Activated CD8-positive, alpha-beta memory T cell treated with anti-CD3 and anti-CD28 coated beads, Interleukin-2, amount 50 U/mL, for 4 hours (primary cell): ENCODE measurements around the gene UGP2.
"Not testable (repeated sequence)": the region's sequence is repeated elsewhere in the genome, so short reads cannot be mapped to it uniquely, and the experiment has no call there.

Experiments
- DNase-seq: peaks from one replicate; pipeline ENCODE4 v3.0.0-alpha.2; 2020

Gene UGP2

DNA sequence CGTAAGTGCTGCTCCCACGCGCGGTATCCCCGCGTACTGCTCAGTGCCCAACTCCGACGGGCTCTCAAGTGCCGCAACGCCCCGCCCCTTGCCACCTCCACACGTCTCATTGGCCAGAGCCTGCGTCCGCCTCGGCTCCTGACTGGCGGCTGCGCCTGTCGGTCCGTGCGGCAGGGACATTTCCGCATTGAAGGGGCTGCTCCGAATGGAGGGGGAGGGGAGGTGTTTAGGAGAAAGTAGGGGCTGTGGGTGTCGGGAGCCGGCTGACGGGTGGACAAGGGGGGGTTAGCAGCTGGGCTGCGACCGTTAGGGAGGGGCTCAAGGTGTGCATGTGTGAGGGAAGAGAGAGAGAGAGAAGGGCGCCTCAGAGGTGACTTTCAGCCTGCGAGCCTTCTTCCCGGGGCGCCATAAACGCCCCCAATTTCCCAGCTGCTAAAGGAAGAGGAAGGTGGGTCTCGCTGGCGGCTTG, 877 bp upstream of the UGP2 start:
- peak; percentile 98 for DNase-seq

DNA sequence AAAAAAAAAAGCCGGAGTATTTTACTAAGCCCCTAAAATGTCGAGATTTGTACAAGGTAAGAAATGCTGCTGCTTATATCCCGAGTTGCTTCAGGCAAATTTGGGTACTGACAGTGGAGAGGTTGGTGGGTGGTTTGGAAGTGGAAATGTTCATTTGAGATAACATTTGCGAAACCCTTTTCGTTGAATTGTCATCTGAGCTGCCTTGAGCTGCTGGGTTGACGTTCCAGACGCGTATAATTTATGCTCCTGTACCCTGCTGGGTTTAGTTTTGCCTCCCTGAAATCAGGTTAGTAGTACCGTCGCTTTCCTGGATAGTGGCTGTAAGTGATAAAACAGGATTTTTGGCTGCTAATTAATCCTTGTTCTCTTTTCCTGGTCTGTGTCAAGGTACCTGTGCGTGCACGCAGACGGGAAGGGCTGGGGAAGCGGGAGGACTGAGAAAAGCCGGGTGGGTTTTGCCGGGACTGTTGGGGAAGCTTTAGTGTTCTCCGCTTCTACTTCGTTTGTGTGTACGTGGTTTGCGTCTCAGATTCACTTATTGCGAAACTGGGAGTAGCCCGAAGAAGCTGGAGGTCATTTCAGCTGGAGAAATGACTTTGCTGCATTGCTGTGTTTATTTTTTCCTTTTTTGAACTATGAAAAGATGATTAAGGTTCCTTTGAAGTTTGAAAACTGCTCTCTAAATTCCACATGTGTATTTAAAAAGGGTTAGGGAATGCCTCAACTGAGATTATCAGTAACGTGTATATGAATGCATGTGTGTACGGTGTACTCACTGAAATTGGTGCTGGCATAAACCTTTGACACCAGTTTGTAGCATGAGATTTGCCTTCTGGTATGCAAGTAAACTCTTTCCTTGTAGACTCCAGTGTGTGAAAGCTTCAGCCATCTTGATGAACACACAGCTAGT, 709 bp downstream of the UGP2 start:
- DNase-seq: no peak

DNA sequence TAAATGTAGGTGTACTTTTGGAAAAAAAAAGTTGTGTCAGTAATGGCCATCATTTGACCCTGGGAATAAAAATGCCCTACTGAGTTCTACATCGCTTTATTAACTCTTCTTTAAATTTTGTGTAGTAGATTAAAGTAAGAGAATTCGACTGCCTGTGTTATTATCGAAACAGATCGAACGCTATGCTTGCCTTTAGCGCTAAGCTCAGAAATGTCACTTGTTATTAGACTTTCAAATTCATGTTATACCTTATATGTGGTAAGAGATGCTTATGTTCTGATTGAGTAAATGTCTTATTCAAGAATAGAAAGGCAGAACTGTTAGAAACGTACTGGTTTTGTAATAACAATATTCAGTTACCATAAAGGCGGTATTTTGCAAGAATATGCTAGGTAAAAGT, 1.4 kb downstream of the UGP2 start:
- DNase-seq: no peak

DNA sequence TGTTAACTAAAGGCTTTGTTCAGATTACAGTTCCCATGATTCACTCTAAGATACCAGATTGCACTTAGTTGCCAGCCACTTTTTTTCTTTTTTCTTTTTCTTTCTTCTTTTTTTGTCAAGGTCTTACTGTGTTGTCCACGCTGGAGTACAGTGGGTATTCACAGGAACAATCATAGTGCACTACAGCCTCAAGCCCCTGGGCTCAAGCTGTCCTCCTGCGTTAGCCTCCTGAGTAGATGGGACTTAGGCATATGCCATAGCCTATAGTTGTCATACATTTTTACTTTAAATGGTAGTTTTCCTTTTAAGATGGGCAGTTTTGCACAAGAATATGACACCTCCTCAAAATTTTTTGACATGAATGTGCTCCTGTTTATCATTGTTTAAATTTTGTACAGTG, 2.1 kb downstream of the UGP2 start:
- no peak for DNase-seq

DNA sequence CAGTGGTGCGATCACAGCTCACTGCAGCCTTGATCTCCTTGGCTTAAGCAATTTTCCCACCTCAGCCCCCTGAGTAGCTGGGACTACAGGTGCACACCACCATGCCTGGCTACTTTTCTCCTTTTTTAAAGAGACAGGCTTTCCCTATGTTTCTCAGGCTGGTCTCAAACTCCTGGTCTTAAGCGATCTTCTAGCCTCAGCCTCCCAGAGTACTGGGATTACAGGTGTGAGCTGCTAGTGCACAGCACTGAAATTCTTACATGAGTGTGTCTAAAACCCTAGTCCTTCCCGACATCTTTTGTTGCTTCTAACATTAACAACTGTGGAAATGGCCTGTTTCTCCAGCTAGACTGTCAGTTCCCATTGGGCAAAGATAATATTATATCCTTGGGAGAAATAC, 2.9 kb downstream of the UGP2 start:
- no peak for DNase-seq

DNA sequence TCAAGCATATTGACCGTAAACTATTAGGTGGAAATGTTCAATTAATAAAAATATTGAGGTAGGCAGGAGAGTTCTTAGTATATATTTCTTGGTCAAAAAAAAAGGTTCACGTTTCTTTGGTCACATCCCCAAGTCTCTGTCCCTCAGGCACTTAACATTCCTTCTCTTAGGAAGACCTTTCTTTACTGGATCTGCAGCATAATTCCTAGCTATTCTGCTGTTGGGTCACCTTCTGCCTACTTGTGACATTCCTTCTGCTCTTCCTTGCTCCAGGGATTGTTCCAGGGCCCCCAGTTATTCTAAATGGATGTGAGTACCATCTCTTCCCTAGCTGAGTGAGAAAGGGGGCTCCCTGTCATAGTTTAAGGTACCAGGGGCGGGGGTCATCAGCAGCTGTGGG, 4.2 kb downstream of the UGP2 start:
- no peak for DNase-seq

DNA sequence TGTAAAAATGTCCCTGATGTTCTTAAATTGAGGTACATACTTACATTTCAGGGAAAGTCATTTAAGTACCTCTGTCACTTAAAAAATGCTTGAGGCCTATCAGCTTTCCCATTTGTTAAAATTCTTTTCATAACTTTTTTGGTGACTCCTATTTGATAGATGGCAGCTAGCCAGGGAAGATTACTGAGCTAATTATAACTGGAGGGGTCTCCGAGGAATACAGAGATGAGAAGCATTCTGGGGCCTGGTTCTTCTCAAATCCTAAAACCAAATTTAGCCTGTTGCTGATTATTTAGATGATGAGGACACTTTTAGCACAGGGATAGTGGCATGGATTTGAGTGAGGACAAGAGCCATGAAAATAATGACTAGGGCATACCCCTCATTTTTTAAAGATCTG, 4.8 kb downstream of the UGP2 start:
- no peak for DNase-seq

DNA sequence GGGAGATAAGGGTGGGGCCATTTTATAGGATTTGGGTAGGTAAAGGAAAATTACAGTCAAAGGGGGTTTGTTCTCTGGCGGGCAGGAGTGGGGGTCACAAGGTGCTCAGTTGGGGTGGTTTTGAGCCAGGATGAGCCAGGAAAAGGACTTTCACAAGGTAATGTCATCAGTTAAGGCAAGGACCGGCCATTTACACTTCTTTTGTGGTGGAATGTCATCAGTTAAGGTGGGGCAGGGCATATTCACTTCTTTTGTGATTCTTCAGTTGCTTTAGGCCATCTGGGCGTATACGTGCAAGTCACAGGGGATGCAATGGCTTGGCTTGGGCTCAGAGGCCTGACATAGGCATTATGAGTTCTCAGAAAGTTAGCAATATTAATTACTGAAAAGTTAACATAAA, 5.9 kb downstream of the UGP2 start:
- DNase-seq: not testable (repeated sequence)

DNA sequence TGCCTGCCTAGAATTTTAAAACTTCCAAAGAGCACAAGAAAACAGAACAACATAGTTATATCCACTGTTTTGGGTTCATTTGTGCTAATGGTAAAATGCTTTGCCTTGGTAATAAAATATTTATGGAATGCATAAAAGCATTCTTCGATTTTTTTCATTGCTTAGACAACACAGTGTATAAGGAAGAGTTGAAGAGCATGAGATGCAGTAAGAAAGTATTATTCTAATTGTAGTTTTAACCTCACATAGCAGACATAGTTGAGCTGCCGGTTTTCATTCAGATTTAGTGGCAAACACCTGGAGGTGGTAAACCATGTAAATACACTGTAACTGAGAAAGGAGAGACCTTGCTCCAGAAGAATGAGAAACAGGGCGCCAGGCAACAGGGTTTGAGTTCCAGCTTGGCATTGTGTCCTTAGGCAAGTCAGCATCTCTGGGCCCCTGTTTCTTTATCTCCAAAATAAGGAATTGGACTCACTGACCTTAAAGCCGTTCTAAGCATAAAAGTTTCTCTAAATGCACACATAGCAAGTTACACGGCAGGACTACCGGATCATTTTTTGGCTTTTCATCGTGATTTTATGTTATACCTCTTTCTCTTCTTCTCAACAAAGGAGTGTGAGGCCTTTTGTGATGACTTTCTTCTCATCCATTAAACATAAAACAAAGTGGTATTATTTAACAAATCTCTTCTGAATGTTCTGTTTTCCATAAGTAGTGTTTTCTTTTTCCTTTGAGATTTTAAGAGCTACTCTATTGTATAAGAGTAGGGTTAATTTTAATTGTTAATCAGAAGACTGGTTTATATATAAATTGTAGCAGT, 7.9 kb downstream of the UGP2 start:
- no peak for DNase-seq

DNA sequence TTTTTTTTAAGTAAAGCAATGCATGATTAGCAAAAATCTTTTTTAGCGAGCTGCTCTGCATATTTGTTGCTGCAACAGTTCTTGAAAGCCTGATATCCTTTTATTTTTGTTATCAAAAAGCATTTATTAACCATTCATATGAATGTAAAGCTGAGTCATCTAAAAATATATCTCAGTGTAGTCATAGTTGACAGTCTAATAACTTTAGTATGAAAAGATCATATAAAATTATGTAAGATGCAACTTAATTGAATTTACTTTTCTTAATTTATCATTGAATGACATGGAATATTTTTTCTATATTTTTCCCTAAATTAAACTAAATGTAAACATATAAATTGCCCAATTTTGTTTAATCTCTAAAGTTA, 8.5 kb downstream of the UGP2 start:
- DNase-seq: no peak

DNA sequence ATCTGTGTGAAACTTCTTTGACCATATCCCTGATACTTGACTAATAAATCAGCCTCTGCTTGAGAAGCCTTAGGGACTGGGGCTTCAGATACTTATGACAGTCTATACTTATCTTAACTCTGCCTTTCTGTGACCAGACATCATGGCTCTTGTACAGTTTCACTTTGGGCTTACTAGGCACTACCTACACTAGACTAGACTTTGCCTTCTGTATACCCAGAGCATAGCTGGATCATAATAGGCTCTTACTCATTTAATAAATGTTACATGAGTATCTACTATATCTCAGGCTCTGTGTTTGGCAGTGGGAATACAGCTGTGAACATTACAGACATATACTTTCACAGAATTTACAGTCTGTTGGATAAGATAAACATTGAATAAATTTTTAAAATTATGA, 9.0 kb downstream of the UGP2 start:
- no peak for DNase-seq

DNA sequence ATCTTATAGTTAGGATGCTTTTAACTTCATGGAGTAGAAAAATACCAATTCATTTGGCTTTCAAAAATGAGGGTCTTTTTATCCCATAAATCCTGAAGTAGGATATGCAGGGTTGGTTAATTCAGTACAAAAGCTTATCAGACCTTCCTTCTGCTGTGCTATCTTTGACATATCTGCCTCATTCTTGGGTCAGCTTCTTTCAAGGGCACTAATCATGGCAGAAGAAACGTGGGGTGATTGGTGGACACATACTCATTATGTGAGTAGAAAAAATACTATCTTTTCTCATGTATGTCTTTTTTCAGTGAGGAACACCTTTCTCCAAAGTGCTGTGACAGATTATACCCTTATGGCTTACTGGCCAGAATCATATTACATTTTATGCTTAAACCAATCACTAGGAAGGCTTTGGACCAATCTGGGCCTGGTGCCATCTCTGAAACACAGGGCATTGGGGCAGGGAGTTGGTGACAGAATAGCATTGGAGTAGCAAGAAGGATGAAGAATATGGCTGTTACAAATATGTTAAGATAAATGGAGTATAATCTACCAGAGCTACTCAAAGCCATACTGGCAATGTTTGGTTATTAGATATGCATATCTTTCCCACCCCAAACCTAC, 10.1 kb downstream of the UGP2 start:
- DNase-seq: no peak

DNA sequence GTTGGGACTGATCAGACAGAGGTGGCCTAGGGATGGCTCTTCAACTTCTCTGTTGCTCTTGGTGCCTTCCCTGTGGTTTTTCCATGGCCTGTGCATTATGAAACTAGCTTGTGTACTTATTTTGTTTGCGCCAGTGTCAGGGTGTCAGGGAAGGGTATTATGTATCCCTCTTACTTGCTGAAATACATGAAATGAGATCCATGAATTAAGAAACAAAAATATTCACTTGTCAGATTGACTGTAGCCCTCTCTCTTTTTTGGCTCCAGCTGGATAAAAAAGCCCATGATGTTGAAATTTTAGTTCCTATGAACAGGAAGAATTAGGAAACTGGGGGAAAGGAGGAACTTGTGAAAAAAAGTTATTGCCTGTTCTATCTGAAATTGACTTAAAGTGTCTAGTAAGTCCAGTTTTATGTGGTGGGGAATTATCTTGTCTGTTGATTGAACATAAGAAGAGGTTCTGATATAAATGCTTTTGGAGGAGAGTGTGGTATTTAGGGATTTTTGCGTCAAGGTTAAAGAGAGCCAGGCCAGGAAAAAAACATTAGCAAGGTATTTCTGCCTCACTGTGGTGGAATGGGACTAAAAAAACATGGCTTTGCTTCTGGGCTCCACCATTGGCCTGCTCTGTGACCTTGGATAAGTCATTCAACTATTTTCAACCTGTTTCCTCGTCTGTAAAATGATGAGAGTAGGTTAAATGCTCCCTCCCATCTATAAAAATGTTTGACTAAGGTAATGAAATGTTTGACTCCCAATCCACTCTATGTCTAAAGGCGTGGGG, 12.0 kb downstream of the UGP2 start:
- no peak for DNase-seq

DNA sequence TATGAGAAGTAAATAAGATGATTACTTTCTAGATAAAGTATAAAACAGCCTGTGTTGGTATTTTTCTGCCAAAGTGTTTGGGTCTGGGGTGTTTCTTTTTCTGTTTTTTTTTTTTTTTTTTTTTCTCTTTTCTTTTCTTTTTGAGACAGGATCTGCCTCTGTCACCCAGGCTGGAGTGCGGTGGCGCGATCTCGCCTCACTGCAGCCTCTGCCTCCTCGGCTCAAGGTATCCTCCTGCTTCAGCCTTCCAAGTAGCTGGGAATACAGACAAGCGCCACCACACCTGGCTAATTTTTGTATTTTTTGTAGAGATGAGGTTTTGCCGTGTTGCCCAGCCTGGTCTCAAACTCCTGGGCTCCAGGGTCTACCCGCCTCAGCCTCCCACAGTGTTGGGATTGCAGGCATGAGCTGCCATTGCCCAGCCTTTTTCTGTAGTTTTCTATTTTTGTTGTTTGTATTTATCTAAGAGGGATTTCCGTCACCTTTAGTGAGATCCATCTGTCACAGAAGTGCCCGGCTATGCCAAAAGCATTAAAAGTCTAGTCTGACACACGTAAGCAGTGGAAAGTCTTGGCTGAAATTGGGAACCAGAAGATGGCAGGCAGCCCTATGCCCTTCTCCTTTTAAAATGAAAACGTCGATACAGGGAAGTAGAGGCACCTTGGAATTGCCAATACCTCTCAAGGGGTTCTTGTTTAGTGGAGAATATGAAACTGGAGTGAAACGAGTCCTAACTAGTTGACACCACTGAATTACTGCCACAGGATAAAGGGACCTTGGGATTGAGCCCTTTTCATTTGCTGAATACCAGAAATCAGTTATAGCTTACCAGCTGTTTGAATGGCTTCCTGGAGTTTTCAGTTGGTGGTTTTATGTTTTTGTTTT, 14.0 kb downstream of the UGP2 start:
- no peak for DNase-seq

DNA sequence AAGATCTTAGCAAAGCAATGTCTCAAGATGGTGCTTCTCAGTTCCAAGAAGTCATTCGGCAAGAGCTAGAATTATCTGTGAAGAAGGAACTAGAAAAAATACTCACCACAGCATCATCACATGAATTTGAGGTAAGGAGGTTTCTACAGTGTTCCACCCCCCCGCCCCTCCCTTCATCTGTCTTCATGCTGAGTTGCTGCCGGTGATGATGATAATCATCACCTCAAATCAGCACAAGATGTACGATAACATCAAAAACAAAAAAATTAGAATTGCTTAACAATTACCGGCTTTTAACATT, 14.6 kb downstream of the UGP2 start:
- DNase-seq: peak; percentile 37

DNA sequence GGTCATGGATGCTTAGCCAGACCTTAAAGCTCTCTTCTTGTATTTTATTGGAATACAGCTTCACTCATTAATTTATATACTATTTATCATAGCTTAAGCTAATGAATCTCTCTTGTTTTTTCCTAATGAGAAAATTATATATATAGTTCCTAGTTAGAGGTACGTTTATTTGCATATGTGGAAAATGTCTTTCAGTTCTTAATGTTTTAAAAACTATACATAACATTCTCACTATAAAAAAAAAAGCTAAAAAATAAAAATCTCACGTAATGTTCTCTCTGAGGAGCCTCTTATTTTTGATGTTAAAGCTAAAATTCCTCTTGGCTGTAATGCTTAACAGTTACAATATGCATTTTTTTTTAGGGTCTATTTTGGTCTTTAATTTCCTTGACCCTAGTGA, 16.6 kb downstream of the UGP2 start:
- DNase-seq: no peak

DNA sequence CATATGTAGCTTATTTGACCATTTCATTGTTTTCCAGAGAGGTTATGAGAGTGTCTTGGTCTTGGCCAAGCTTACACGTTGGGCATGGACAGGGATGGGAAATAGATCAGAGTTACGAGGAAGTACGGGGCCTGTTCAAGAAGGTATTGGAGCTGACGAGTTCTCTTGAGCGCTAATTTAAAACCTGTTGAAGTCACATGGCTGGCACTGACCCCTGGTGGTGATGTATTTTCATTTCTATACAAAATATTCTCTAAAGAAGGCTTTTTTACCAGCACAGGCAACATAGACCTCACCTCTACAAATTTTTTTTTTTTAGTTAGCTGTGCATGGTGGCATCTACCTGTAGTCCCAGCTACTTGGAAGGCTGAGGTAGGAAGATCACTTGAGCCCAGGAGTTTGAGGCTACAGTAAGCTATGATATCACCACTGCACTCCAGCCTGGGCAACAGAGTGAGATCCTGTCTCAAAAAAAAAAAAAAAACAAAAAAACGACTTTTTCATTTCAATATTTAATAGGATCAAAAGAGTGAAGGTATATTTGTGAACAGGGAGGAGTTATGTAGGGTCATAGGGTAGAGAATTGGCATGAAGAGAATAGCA, 19.6 kb downstream of the UGP2 start:
- DNase-seq: peak; percentile 63

DNA sequence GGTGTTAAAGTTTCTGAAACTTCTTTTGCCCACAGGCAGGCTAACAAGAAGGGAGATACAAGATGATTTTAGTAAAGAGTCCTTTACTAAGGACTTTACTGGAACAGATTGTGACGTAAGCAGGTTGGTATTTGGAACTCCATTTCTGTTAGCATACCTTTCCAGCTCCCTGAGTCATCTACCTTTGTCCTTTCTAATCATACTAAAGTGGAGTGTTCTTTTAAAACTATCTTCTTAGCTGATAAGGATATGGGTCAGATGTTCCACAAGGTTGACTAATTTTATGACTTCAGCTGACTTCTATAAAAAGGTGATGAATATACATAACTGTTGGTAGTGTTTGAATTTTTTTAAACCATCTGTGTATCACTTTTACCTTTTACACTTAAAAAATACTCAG, 21.1 kb downstream of the UGP2 start:
- no peak for DNase-seq

DNA sequence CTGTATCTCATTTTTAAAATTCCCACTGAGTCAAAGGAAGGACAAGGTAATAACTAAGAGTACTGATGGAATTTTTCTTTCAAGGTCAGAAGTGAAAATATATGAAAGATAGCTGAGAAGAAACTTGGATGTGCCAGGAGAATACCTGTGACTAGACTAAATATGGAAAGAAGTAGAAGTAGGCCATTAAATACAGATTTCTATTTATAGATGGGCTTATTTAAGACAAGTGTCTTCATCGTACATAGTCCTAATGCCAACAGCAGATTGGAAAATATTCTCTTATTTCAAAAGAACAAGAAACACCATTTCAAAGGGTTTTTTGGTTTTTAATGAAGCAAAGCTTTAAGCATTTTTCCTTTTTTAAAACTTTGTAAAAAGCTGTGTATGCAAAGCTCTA, 22.0 kb downstream of the UGP2 start:
- no peak for DNase-seq

DNA sequence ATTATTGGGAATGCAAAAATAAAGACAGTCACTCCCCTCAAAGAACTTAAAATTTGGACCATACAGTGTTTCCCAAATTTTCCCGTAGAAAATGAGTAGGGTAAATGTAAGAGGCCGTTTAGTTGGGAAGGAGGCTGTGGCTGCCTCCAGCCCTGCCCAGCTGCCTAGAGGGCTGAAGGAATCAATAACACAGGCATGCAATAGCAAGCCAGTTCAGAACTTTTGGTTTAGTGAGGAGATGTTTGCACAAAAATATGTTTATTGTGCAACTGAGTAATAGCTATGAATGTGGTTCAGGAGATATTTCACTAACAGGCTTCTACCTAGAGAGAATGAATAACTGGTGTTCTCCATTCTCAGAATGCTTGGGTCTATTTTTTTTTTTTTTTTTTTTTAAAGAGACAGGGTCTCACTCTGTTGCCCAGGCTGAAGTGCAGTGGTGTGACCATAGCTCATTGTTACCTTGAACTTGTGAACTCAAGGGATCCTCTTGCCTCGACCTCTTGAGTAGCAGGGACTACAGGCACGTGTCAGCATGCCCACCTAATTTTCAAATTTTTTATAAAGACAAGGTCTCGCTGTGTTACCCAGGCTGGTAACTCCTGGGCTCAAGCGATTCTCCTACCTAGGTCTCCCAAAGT, 23.6 kb downstream of the UGP2 start:
- no peak for DNase-seq
